GM12864 (cell line): Measurements from ENCODE around the gene SMARCD3.

Source experiments
- DNase-seq: peaks from one replicate; pipeline ENCODE4 v3.0.0-alpha.2; 2011; ENCODE audit warnings: low read depth
- H3K4me3 ChIP-seq: 2 replicates; pipeline ENCODE4 v1.5.1; 2011; ENCODE audit warnings: mild to moderate bottlenecking, low read depth, low read length, control low read depth
- CTCF ChIP-seq: IDR thresholded peaks from 2 replicates; pipeline ENCODE4 v1.5.1; 2011; ENCODE audit warnings: low read depth, mild to moderate bottlenecking, moderate library complexity, low read length, control low read depth, inconsistent platforms; ENCODE audit errors: missing control alignments

Gene SMARCD3

GRCh38 chr7:151244196-151244840 lies 4.2 kb downstream of the SMARCD3 start:
- peak; percentile 89 for TF ChIP-seq CTCF
- no peak overlapping the region for H3K4me3 ChIP-seq
- DNase-seq, result no peak

GRCh38 chr7:151243408-151244195 lies 4.9 kb downstream of the SMARCD3 start:
- peak overlapping the region; percentile 20; the same call in 1 of the 2 replicates for H3K4me3 ChIP-seq
- no peak for TF ChIP-seq CTCF

GRCh38 chr7:151243045-151243349 lies 5.5 kb downstream of the SMARCD3 start:
- no peak for TF ChIP-seq CTCF
- DNase-seq, result no peak
- H3K4me3 ChIP-seq, result no peak overlapping the region

More at GRCh38 chr7:151243408-151244195, 4.9 kb downstream of the SMARCD3 start:
- no peak for DNase-seq

- no peak for DNase-seq
- H3K4me3 ChIP-seq, result no peak overlapping the region
- TF ChIP-seq CTCF, result no peak
Observed at GRCh38 chr7:151242159-151243044, 6.1 kb downstream of the SMARCD3 start.

GRCh38 chr7:151241755-151242096 lies 6.8 kb downstream of the SMARCD3 start:
- no peak overlapping the region for H3K4me3 ChIP-seq
- TF ChIP-seq CTCF, result no peak
- DNase-seq, result no peak

GRCh38 chr7:151240942-151241754 lies 7.3 kb downstream of the SMARCD3 start:
- no peak for TF ChIP-seq CTCF
- no peak overlapping the region for H3K4me3 ChIP-seq
- DNase-seq, result no peak
